Smooth muscle cell (in vitro differentiated cells): ENCODE measurements around the gene FOXF2. TPM values are rescaled to one million over a fixed set of nuclear protein-coding genes. Genes with fewer than 3 reads are reported as not detected.
"Not testable (repeated sequence)": the region's sequence is repeated elsewhere in the genome, so short reads cannot be mapped to it uniquely, and the experiment has no call there.

Experiments
- DNase-seq: peaks from one replicate; lab custom pipeline; 2025; ENCODE audit not compliant: unreplicated experiment; lab: John Stamatoyannopoulos, UW
- H2AFZ ChIP-seq: fragments of 200-600 bp; sonication (generic); 2 replicates; pipeline ENCODE4 v1.6.0; 2016; ENCODE audit warnings: antibody characterized with exemption, low read depth, mild to moderate bottlenecking
- H3F3A ChIP-seq: fragments of 200-600 bp; sonication (generic); 2 replicates; pipeline ENCODE4 v1.6.0; 2017; ENCODE audit warnings: antibody characterized with exemption, low read depth
- H3K27ac ChIP-seq: fragments of 200-600 bp; sonication (generic); 2 replicates; pipeline ENCODE4 v1.5.1; 2016; ENCODE audit warnings: low read depth, mild to moderate bottlenecking
- H3K27me3 ChIP-seq: fragments of 200-600 bp; sonication (generic); 2 replicates; pipeline ENCODE4 v1.6.1; 2016; ENCODE audit warnings: low read depth, mild to moderate bottlenecking
- H3K36me3 ChIP-seq: fragments of 200-600 bp; sonication (generic); 2 replicates; pipeline ENCODE4 v1.5.1; 2016; ENCODE audit warnings: low read depth
- H3K4me1 ChIP-seq: fragments of 200-600 bp; sonication (generic); 2 replicates; pipeline ENCODE4 v1.5.1; 2016; ENCODE audit warnings: low read depth
- H3K4me2 ChIP-seq: fragments of 200-600 bp; sonication (generic); 2 replicates; pipeline ENCODE4 v1.6.0; 2016; ENCODE audit warnings: mild to moderate bottlenecking
- H3K4me3 ChIP-seq: fragments of 200-600 bp; sonication (generic); 2 replicates; pipeline ENCODE4 v1.5.1; 2016; ENCODE audit warnings: mild to moderate bottlenecking
- H3K79me2 ChIP-seq: fragments of 200-600 bp; sonication (generic); 2 replicates; pipeline ENCODE4 v1.6.0; 2016; ENCODE audit warnings: low read depth, mild to moderate bottlenecking
- H3K9ac ChIP-seq: fragments of 200-600 bp; sonication (generic); 2 replicates; pipeline ENCODE4 v1.6.0; 2016; ENCODE audit warnings: low read depth
- H3K9me3 ChIP-seq: fragments of 200-600 bp; sonication (generic); replicated peaks from 2 replicates; pipeline ENCODE4 v1.5.1; 2016; ENCODE audit warnings: low read depth
- H4K20me1 ChIP-seq: fragments of 200-600 bp; sonication (generic); 2 replicates; pipeline ENCODE4 v1.6.0; 2016; ENCODE audit warnings: low read depth
- WGBS: methylation state at CpG from one replicate; pipeline ENCODE4 v1.1.7; 2016; ENCODE audit warnings: low lambda C conversion rate; 5-methylcytosine and 5-hydroxymethylcytosine counted together
- polyA plus RNA-seq: library from polyadenylated mRNA; unstranded; fragments of >200 nt; fragmentation: Nextera tagmentation; extraction: Ambion mirVana; gene quantifications from 2 replicates; pipeline ENCODE4 v1.2.1, GENCODE V29; 2016
- total RNA-seq: library from RNA; depleted of rRNA; stranded (reverse); fragments of >200 nt; gene quantifications from 2 replicates; pipeline ENCODE4 v1.2.3, GENCODE V29; 2014
- TF ChIP-seq, protein P1 (sequence below): fragments of 200-600 bp; sonication (generic); IDR thresholded peaks from 2 replicates; pipeline ENCODE4 v1.5.1; 2017; ENCODE audit warnings: borderline replicate concordance, mild to moderate bottlenecking, antibody characterized with exemption; ENCODE audit not compliant: insufficient read depth, poor library complexity, severe bottlenecking

Gene FOXF2
- total and polyA plus RNA-seq, 2 experiments from 2014 or later: 3.5 to 4.8 TPM

DNA sequence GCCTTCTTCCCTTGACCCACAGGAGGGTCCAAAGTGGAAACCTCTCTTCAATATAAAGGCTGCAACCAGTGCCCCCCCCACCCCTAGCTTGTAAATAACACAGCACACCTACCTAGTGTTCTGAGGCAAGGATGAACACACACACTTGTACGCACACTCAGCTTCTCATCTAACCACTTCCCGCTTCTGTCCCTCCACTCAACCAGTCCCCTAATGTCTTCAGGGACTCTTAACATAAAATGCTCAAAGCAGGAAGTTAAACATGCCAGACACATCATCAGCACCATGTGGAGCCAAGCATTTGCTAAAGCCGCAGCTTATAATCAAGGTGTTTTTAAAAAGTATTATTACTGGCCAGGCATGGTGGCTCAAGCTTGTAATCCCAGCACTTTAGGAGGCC is 42.2 kb upstream of the FOXF2 start:
- Histone ChIP-seq H3K9me3 (no peaks in the 10 kb centered on the region), H3K4me3 (no peak overlapping the region), H4K20me1 (no peaks in the 10 kb centered on the region), H3K4me1 (no peaks in the 10 kb centered on the region), H3F3A (no peaks in the 10 kb centered on the region), H2AFZ (no peak overlapping the region), H3K9ac (no peak overlapping the region), H3K27ac (no peak overlapping the region), H3K36me3 (no peaks in the 10 kb centered on the region), H3K79me2 (no peaks in the 10 kb centered on the region), H3K4me2 (no peak overlapping the region), H3K27me3 (no peaks in the 10 kb centered on the region)
- TF ChIP-seq, protein P1, sequence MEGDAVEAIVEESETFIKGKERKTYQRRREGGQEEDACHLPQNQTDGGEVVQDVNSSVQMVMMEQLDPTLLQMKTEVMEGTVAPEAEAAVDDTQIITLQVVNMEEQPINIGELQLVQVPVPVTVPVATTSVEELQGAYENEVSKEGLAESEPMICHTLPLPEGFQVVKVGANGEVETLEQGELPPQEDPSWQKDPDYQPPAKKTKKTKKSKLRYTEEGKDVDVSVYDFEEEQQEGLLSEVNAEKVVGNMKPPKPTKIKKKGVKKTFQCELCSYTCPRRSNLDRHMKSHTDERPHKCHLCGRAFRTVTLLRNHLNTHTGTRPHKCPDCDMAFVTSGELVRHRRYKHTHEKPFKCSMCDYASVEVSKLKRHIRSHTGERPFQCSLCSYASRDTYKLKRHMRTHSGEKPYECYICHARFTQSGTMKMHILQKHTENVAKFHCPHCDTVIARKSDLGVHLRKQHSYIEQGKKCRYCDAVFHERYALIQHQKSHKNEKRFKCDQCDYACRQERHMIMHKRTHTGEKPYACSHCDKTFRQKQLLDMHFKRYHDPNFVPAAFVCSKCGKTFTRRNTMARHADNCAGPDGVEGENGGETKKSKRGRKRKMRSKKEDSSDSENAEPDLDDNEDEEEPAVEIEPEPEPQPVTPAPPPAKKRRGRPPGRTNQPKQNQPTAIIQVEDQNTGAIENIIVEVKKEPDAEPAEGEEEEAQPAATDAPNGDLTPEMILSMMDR: no peak
- no peak for DNase-seq
- WGBS: 91% methylated on average over 3 of the region's 3 CpGs

DNA sequence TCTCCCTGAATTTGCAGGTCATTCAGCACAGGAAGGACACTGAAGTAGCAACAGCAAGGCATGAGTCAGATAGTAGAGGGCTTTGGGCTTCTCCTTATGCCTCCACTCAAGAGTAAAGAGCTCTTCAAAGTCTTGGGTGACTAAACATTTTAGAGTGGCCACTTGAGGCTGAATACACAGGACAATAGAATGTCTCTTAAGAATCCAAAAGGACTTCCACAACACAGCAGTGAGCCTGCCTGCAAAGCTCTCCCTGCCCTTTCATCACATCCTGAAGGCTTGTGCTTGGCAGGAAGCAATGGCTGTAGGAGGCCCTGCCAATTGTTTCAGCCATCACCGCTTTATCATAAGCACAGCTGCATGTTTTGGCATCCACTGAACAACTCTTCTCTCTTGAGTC is 40.7 kb upstream of the FOXF2 start:
- Histone ChIP-seq H3K79me2 (no peaks in the 10 kb centered on the region), H3K9me3 (no peaks in the 10 kb centered on the region), H3F3A (no peaks in the 10 kb centered on the region), H4K20me1 (no peaks in the 10 kb centered on the region), H2AFZ (no peak overlapping the region), H3K4me3 (no peak overlapping the region), H3K27me3 (no peaks in the 10 kb centered on the region), H3K27ac (no peak overlapping the region), H3K9ac (no peak overlapping the region), H3K4me1 (no peaks in the 10 kb centered on the region), H3K4me2 (no peak overlapping the region), H3K36me3 (no peaks in the 10 kb centered on the region)
- TF ChIP-seq, protein P1: no peak
- DNase-seq: no peak
- 72% methylated on average over 1 of the region's 1 CpG for WGBS

DNA sequence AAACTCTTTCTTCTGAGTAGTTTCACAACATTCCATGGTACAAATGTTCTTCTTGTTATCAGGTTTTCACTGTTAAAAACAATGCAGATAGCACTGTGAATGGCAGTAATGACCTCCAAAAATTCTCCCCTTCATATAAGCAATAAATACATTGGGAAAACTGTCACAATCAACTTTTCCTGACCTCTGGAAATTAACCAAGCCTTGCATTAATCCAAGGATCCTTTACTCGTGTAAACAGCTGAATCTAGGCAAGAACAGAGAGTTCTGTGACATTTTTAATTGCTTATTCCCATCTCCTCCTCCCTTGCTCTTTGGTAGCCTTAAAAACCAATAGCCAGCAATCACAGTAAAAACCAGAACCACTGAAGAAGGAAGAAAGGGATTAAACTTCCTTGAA is 39.7 kb upstream of the FOXF2 start:
- Histone ChIP-seq H3K4me2 (no peak overlapping the region), H3K27me3 (no peaks in the 10 kb centered on the region), H3F3A (no peaks in the 10 kb centered on the region), H3K9ac (no peak overlapping the region), H4K20me1 (no peaks in the 10 kb centered on the region), H3K27ac (no peak overlapping the region), H3K36me3 (no peaks in the 10 kb centered on the region), H3K9me3 (no peaks in the 10 kb centered on the region), H3K79me2 (no peaks in the 10 kb centered on the region), H3K4me1 (no peaks in the 10 kb centered on the region), H2AFZ (no peak overlapping the region), H3K4me3 (no peak overlapping the region)
- DNase-seq: no peak
- TF ChIP-seq, protein P1: no peak
- 37% methylated on average over 1 of the region's 1 CpG for WGBS

DNA sequence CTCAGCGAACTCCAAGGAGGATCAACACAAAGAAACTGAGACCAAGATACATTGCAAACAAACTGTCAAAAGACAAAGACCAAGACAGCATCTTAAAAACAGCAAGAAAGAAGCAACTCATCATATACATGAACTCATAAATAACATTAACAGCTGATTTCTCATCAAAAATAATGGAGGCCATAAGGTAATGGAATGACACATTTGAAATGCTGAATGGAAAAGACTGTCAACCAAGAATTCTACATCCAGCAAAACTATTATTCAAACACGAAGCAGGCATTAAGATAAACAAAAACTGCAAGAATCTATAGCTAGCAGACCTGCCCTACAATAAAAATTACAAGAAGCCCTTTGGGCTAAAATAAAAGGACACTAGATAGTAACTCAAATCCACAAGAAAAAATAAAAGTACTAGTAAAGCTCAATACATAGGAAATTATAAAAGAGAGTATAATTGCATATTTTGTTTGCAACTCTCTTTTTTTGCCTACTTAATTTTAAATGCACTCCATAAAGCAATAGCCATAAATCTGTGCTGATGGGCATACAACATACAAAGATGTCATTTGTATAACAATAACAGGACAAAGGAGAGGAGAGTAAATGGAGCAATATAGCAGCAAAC is 37.9 kb upstream of the FOXF2 start:
- H3K9me3 ChIP-seq: no peaks in the 10 kb centered on the region
- H3K9ac ChIP-seq: no peak overlapping the region
- H3K4me3 ChIP-seq: no peak overlapping the region
- WGBS: 97% methylated on average over 2 of the region's 2 CpGs
- no peak overlapping the region for H3K4me2 ChIP-seq
- no peaks in the 10 kb centered on the region for H3F3A ChIP-seq
- H3K27ac ChIP-seq: no peak overlapping the region
- DNase-seq: no peak
- H3K79me2 ChIP-seq: no peaks in the 10 kb centered on the region
- no peak overlapping the region for H2AFZ ChIP-seq
- H4K20me1 ChIP-seq: no peaks in the 10 kb centered on the region
- H3K4me1 ChIP-seq: no peaks in the 10 kb centered on the region
- no peaks in the 10 kb centered on the region for H3K36me3 ChIP-seq
- H3K27me3 ChIP-seq: no peaks in the 10 kb centered on the region
- TF ChIP-seq, protein P1: no peak

DNA sequence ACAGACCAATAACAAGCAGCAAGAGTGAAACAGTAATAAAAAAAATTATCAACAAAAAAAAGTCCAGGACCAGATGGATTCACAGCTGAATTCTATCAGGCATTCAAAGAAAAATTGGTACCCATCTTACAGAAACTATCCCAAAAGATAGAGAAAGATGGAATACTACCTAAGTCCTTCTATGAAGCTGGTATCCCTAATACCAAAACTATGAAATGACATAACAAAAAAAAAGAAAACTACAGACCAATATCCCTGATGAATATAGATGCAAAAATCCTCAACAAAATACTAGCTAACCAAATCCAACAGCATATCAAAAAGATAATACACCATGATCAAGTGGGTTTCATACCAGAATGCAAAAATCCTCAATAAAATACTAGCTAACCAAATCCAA is 34.3 kb upstream of the FOXF2 start:
- not testable (repeated sequence) for H3K4me3 ChIP-seq, H3F3A ChIP-seq, H3K27me3 ChIP-seq, H3K4me1 ChIP-seq, DNase-seq, H3K27ac ChIP-seq, H4K20me1 ChIP-seq, H3K9ac ChIP-seq, H3K4me2 ChIP-seq, H2AFZ ChIP-seq, H3K36me3 ChIP-seq, H3K79me2 ChIP-seq, H3K9me3 ChIP-seq

DNA sequence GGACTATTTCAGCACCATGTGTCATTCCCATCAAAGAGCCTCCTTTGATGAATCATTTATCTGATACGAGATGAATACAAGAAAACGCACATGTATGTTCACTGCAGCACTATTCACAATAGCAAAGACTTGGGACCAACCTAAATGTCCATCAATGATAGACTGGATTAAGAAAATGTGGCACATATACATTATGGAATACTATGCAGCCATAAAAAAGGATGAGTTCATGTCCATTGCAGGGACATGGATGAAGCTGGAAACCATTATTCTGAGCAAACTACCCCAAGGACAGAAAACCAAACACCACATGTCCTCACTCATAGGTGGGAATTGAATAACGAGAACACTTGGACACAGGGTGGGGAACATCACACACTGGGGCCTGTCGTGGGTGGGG is 27.7 kb upstream of the FOXF2 start:
- not testable (repeated sequence) for H3K4me2 ChIP-seq, H3K9me3 ChIP-seq, DNase-seq, H3F3A ChIP-seq, H3K79me2 ChIP-seq, H3K36me3 ChIP-seq, H3K27me3 ChIP-seq, H3K9ac ChIP-seq, H4K20me1 ChIP-seq, H3K27ac ChIP-seq, H2AFZ ChIP-seq, H3K4me3 ChIP-seq
- 91% methylated on average over 4 of the region's 4 CpGs for WGBS
- peaks cover 16% of the 10 kb centered on the region for H3K4me1 ChIP-seq
